AG04449 (cell line): ENCODE data around the gene HSD11B1L.

Experiments used
- CTCF ChIA-PET: fragments of 350-600 bp; formaldehyde crosslinking; extraction: SDS; loops from one replicate; lab custom pipeline; 2021; ENCODE audit warnings: antibody characterized with exemption; lab: Yijun Ruan, JAX
- POLR2A ChIA-PET: fragments of 400-600, 350-600 bp; formaldehyde crosslinking; extraction: SDS; loops from one replicate; lab custom pipeline; 2020; ENCODE audit warnings: antibody characterized with exemption, inconsistent platforms; lab: Yijun Ruan, JAX
- DNase-seq: peaks from one replicate; pipeline ENCODE4 v3.0.0-alpha.2; 2010; ENCODE audit warnings: low read depth, low spot score
- H3K4me3 ChIP-seq: 2 replicates; pipeline ENCODE4 v1.5.1; 2011; ENCODE audit warnings: low read depth, mild to moderate bottlenecking, control low read depth, low read length
- CTCF ChIP-seq: IDR thresholded peaks from one replicate; pipeline ENCODE4 v1.5.1; 2011; ENCODE audit warnings: mild to moderate bottlenecking, moderate library complexity, low read length, control low read depth, inconsistent platforms; ENCODE audit not compliant: insufficient read depth; ENCODE audit errors: missing control alignments

The HSD11B1L gene

GRCh38 chr19:5681391-5682106 is 722 bp downstream of the HSD11B1L start:
- ChIA-PET CTCF (interaction anchor here (1.2 to 1.9 kb wide), 2 partner anchors 8 to 10 kb away, joined by 3 to 12 read pairs; partner anchors contain the start of gene RPL36), POLR2A (no interaction called here)
- no peak for TF ChIP-seq CTCF
- H3K4me3 ChIP-seq: peak overlapping the region; percentile 98
- DNase-seq: no peak

- TF ChIP-seq CTCF: no peak
- ChIA-PET CTCF (interaction anchor here (1.9 kb wide), 1 partner anchor 9 kb away, joined by 12 read pairs; no protein-coding TSS in a partner anchor), POLR2A (no interaction called here)
- no peak for DNase-seq
- H3K4me3 ChIP-seq: no peak overlapping the region
Measured at GRCh38 chr19:5682107-5682482, 1.3 kb downstream of the HSD11B1L start.

- no peak overlapping the region for H3K4me3 ChIP-seq
- TF ChIP-seq CTCF: no peak
- no peak for DNase-seq
- ChIA-PET CTCF (no interaction called here), POLR2A (interaction anchor here (0.5 kb wide), 1 partner anchor 146 kb away, joined by 7 read pairs; no protein-coding TSS in a partner anchor)
Measured at GRCh38 chr19:5683177-5683886, 2.5 kb downstream of the HSD11B1L start.

GRCh38 chr19:5684694-5685430 is 4.0 kb downstream of the HSD11B1L start:
- no peak for TF ChIP-seq CTCF
- no peak for DNase-seq
- POLR2A ChIA-PET: no interaction called here
- H3K4me3 ChIP-seq: no peak overlapping the region
- CTCF ChIA-PET: interaction anchor here (5.3 kb wide), 1 partner anchor 31 kb away, joined by 58 read pairs; no protein-coding TSS in a partner anchor

- DNase-seq: no peak
- CTCF ChIA-PET: interaction anchor here (0.7 to 5.3 kb wide), 9 partner anchors 12 to 638 kb away, joined by 3 to 58 read pairs (median 8); partner anchors contain the start of genes SAFB and SAFB2
- peak overlapping the region; percentile 64 for H3K4me3 ChIP-seq
- POLR2A ChIA-PET: interaction anchor here (1.6 kb wide), 1 partner anchor 34 kb away, joined by 4 read pairs; the partner anchor contains the start of genes CATSPERD and LONP1
- no peak for TF ChIP-seq CTCF
Measured at GRCh38 chr19:5686326-5686646, 5.5 kb downstream of the HSD11B1L start.
